Measurements from ENCODE around the gene SHMT2. TPM values are rescaled to one million over a fixed set of nuclear protein-coding genes. Genes with fewer than 3 reads are reported as not detected.

The SHMT2 gene
- total and polyA plus RNA-seq, 2 of the 4 experiments (the other 2 are of a cell fraction): 266 to 364 TPM

DNA sequence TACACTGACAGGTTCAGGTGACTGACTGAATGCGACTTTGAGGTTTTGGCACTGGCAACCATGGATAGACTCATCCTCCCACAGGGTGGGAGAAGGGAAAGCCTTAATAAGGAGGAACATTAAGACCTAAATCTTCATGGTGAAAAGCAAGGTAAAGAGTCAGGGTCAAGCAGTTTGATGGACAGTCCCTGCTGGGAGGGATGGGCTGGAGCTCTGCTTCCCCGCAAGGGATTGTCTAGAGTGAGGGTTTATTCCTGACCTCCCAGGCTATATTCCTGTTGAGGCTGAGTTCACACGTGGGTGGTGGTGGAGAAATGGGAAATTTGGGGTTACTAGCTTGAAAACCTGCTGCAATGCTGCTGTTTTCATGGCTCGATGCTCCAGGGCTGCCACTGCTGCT lies 30.9 kb downstream of the SHMT2 start:
- no peak for ATAC-seq (ENCODE audit: low read depth)
- intact Hi-C loops (cut with micrococcal nuclease) (no loop called here), dilution Hi-C loops (cut with HindIII; ENCODE audit: low sequenced_read_pairs, unreplicated experiment) (no loop called here), in situ Hi-C loops (cut with MboI; ENCODE audit: low sequenced_read_pairs) (no loop called here)
- Histone ChIP-seq H3K4me1 (ENCODE audit: control insufficient read depth, insufficient read depth, low read length) (no peaks in the 10 kb centered on the region; the same call in 1 of the 2 replicates), H3K79me1 (ENCODE audit: low read depth in 1 of 2, low read length in 2 of 2) (peaks cover 0 to 15% of the 10 kb centered on the region in 2 experiments; a peak in 1 of 4 replicates), H3K9me3 (ENCODE audit: control insufficient read depth, insufficient read depth, low read length) (no peaks in the 10 kb centered on the region), H2AFZ (replicated peaks; ENCODE audit: low read length, poor library complexity) (no peak overlapping the region), H3K4me3 (ENCODE audit: insufficient read depth, low read depth, low read length) (no peak overlapping the region), H4K5ac (ENCODE audit: low read depth, low read length) (no peak overlapping the region), H2BK120ac (ENCODE audit: low read depth, low read length) (no peak overlapping the region), H4K8ac (ENCODE audit: low read depth in 2 of 2, low read length in 2 of 2) (no peak overlapping the region), H3K9ac (ENCODE audit: low read depth, low read length) (no peak overlapping the region), H2AK9ac (replicated peaks; ENCODE audit: low read depth, low read length, poor library complexity) (no peak overlapping the region), H2BK20ac (ENCODE audit: low read depth, low read length) (no peak overlapping the region), H3K27me3 (ENCODE audit: control insufficient read depth, insufficient read depth, low read length) (no peaks in the 10 kb centered on the region), H2BK5ac (ENCODE audit: low read depth, low read length, poor library complexity, severe bottlenecking) (no peak overlapping the region), H3K4ac (ENCODE audit: low read depth, low read length) (no peak overlapping the region), H3K27ac (ENCODE audit: insufficient read depth, low read length) (no peak overlapping the region), H3K23ac (ENCODE audit: low read depth, low read length) (no peak overlapping the region; the same call in 1 of the 2 replicates), H2AK5ac (ENCODE audit: low read depth, low read length) (no peak overlapping the region), H3K4me2 (ENCODE audit: low read depth, low read length) (no peak overlapping the region), H3K36me3 (ENCODE audit: control insufficient read depth, insufficient read depth, low read length) (peaks cover 30% of the 10 kb centered on the region), H3K9me1 (ENCODE audit: insufficient read depth, low read length) (peaks cover 6% of the 10 kb centered on the region; the same call in 1 of the 2 replicates), H4K20me1 (ENCODE audit: insufficient read depth, low read length) (no peaks in the 10 kb centered on the region; the same call in 1 of the 2 replicates), H3K14ac (replicated peaks; ENCODE audit: low read depth, low read length) (no peak overlapping the region), H3K56ac (ENCODE audit: extremely low read depth, insufficient read depth, low read length) (no peak overlapping the region), H3K18ac (ENCODE audit: low read depth, low read length) (no peak overlapping the region), H4K91ac (ENCODE audit: insufficient read depth, low read depth, low read length) (no peak overlapping the region), H2BK15ac (ENCODE audit: low read depth, low read length) (no peak overlapping the region)
- ChIA-PET POLR2A (ENCODE audit: unreplicated experiment) (no interaction called here), CTCF (interaction anchor here (0.9 to 1.4 kb wide), 3 partner anchors 13 to 193 kb away, joined by 3 to 4 read pairs (median 4); no protein-coding TSS in a partner anchor)
- DNase-seq: no peak
- 100% methylated on average over 2 of the region's 4 CpGs; no CpG with 5 or more reads in 1 of the 2 experiments for WGBS, 2 experiments (ENCODE audit: extremely low coverage in 2 of 2, insufficient read length in 1 of 2)
- no TSS peak for BruUV-seq (replicated peaks)
- no peak for TF ChIP-seq FOS (IDR thresholded peaks at IDR 0.05; ENCODE audit: low read depth, low read length)
- TF ChIP-seq CHD1 (IDR thresholded peaks at IDR 0.05; ENCODE audit: low read depth, low read length): no peak
- TF ChIP-seq POLR2A (IDR thresholded peaks at IDR 0.05; ENCODE audit: low read depth, low read length): no peak
- TF ChIP-seq MAZ (IDR thresholded peaks at IDR 0.05; ENCODE audit: borderline replicate concordance, low read depth, low read length): no peak
- no peak for TF ChIP-seq BHLHE40 (IDR thresholded peaks at IDR 0.05; ENCODE audit: low read depth, low read length)
- no peak for TF ChIP-seq CEBPB (IDR thresholded peaks at IDR 0.05; ENCODE audit: low read depth, low read length)
- no peak for TF ChIP-seq RAD21 (IDR thresholded peaks at IDR 0.05; ENCODE audit: low read length)
- no peak for TF ChIP-seq MAFK (IDR thresholded peaks at IDR 0.05; ENCODE audit: low read depth, low read length)
- TF ChIP-seq, protein P1, sequence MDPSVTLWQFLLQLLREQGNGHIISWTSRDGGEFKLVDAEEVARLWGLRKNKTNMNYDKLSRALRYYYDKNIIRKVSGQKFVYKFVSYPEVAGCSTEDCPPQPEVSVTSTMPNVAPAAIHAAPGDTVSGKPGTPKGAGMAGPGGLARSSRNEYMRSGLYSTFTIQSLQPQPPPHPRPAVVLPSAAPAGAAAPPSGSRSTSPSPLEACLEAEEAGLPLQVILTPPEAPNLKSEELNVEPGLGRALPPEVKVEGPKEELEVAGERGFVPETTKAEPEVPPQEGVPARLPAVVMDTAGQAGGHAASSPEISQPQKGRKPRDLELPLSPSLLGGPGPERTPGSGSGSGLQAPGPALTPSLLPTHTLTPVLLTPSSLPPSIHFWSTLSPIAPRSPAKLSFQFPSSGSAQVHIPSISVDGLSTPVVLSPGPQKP (IDR thresholded peaks at IDR 0.05; ENCODE audit: borderline replicate concordance, low read depth, low read length): no peak
- no peak for TF ChIP-seq MXI1 (IDR thresholded peaks at IDR 0.05; ENCODE audit: borderline replicate concordance, low read depth, low read length)
- no peak for TF ChIP-seq RFX5 (IDR thresholded peaks at IDR 0.05; ENCODE audit: low read depth, low read length)
- no peak for TF ChIP-seq NFE2L2 (IDR thresholded peaks at IDR 0.05; ENCODE audit: low read depth, low read length)
- TF ChIP-seq, protein P2, sequence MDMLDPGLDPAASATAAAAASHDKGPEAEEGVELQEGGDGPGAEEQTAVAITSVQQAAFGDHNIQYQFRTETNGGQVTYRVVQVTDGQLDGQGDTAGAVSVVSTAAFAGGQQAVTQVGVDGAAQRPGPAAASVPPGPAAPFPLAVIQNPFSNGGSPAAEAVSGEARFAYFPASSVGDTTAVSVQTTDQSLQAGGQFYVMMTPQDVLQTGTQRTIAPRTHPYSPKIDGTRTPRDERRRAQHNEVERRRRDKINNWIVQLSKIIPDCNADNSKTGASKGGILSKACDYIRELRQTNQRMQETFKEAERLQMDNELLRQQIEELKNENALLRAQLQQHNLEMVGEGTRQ (IDR thresholded peaks at IDR 0.05; ENCODE audit: low read depth, low read length): no peak
- TF ChIP-seq RCOR1 (IDR thresholded peaks at IDR 0.05; ENCODE audit: insufficient replicate concordance, low read length): no peak
- TF ChIP-seq, protein P3, sequence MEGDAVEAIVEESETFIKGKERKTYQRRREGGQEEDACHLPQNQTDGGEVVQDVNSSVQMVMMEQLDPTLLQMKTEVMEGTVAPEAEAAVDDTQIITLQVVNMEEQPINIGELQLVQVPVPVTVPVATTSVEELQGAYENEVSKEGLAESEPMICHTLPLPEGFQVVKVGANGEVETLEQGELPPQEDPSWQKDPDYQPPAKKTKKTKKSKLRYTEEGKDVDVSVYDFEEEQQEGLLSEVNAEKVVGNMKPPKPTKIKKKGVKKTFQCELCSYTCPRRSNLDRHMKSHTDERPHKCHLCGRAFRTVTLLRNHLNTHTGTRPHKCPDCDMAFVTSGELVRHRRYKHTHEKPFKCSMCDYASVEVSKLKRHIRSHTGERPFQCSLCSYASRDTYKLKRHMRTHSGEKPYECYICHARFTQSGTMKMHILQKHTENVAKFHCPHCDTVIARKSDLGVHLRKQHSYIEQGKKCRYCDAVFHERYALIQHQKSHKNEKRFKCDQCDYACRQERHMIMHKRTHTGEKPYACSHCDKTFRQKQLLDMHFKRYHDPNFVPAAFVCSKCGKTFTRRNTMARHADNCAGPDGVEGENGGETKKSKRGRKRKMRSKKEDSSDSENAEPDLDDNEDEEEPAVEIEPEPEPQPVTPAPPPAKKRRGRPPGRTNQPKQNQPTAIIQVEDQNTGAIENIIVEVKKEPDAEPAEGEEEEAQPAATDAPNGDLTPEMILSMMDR (conservative IDR thresholded peaks at IDR 0.05; ENCODE audit: low read depth, low read length): no peak

Measured in IMR-90 (cell line).